ENCODE results near the gene BCL2L12. TPM values are rescaled to one million over a fixed set of nuclear protein-coding genes. Genes with fewer than 3 reads are reported as not detected.

Gene BCL2L12
- total RNA-seq, 1 experiment from 2014 or later, result 93.9 TPM

DNA sequence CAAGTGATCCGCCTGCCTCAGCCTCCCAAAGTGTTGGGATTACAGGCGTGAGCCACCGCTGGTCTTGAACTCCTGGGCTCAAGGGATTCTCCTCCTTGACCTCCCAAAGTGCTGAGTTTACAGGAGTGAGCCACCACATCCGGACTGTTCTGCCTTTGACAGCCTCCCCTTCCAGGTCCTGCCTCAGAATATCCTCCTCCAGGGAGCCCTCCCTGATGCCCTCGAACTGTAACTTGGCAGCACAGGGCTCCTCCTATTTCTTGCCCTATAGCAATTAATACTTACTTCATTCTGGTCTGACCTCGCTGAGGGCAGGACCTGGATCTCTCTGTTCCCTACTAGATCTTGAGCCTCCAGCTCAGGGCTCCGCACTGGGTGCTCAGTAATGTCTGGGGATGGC is 31.1 kb downstream of the BCL2L12 start (continued):
- TF ChIP-seq ZNF274 (IDR thresholded peaks at IDR 0.05; ENCODE audit: low read depth, low read length), result no peak

GRCh38 chr19:49699364-49699763 is 33.6 kb downstream of the BCL2L12 start:
- ChIA-PET CTCF (no interaction called here), RAD21 (ENCODE audit: low non-redundant PET in 1 of 2, low total read pairs in 2 of 2, uncharacterized antibody in 2 of 2, unreplicated experiment in 2 of 2) (no interaction called here), POLR2A (interaction anchor here (1.0 to 1.2 kb wide), 3 partner anchors 18 to 827 kb away, joined by 4 to 7 read pairs (median 5); partner anchors contain the start of gene PPP1R15A)
- Histone ChIP-seq H3K27ac (ENCODE audit: low read depth, low read length) (no peak overlapping the region), H3K79me2 (ENCODE audit: insufficient read depth, low read length) (no peaks in the 10 kb centered on the region), H3K4me3 (replicated peaks in 1 of 2; ENCODE audit: low read depth in 1 of 2, low read length in 2 of 2) (no peak overlapping the region), H3K4me2 (ENCODE audit: low read length) (peak overlapping the region; percentile 21; the same call in 1 of the 2 replicates), H4K20me1 (ENCODE audit: insufficient read depth) (no peaks in the 10 kb centered on the region), H3K36me3 (ENCODE audit: control insufficient read depth in 1 of 2, insufficient read depth in 2 of 2, low read length in 2 of 2) (no peaks in the 10 kb centered on the region), H3K9ac (ENCODE audit: low read length) (no peak overlapping the region), H3K4me1 (ENCODE audit: control insufficient read depth in 1 of 2, insufficient read depth in 2 of 2, low read length in 2 of 2) (peaks cover 4 to 14% of the 10 kb centered on the region in 2 experiments; a peak in 3 of 4 replicates), H2AFZ (ENCODE audit: low read depth, low read length, poor library complexity, severe bottlenecking) (no peak overlapping the region), H3K27me3 (ENCODE audit: insufficient read depth, low read length) (no peaks in the 10 kb centered on the region), H3K9me2 (ENCODE audit: insufficient read depth) (no peaks in the 10 kb centered on the region), H3K9me3 (ENCODE audit: control insufficient read depth in 1 of 2, insufficient read depth in 1 of 2, low read depth in 1 of 2, low read length in 2 of 2) (no peaks in the 10 kb centered on the region)
- ATAC-seq, result no peak
- intact Hi-C loops (cut with micrococcal nuclease), result no loop called here
- TF ChIP-seq SIN3A (IDR thresholded peaks at IDR 0.05; ENCODE audit: low read depth) (no peak), FOSL1 (IDR thresholded peaks at IDR 0.05; ENCODE audit: low read depth) (no peak), TCF7L2 (IDR thresholded peaks at IDR 0.05; ENCODE audit: borderline replicate concordance, extremely low read depth, insufficient read depth, insufficient read length) (no peak), MAX (IDR thresholded peaks at IDR 0.05) (no peak), ZFX (IDR thresholded peaks at IDR 0.05) (no peak), ZBTB33 (IDR thresholded peaks at IDR 0.05; ENCODE audit: extremely low read depth, insufficient replicate concordance, low read length) (no peak), CTCF (IDR thresholded peaks at IDR 0.05 in 2 of 3, conservative IDR thresholded peaks at IDR 0.05 in 1 of 3; ENCODE audit: borderline replicate concordance in 1 of 3, insufficient read depth in 1 of 3, low read depth in 2 of 3, low read length in 2 of 3) (no peak), CEBPB (IDR thresholded peaks at IDR 0.05; ENCODE audit: low read depth) (no peak), POLR2AphosphoS5 (IDR thresholded peaks at IDR 0.05; ENCODE audit: low read depth, low read length) (no peak), RAD21 (IDR thresholded peaks at IDR 0.05; ENCODE audit: low read depth) (no peak)
- no peak for DNase-seq (ENCODE audit: low read depth, low spot score)
- BruUV-seq (replicated peaks), result no TSS peak
